GM12874 (cell line): ENCODE data around the gene RAD17.
A peak's percentile ranks its signal among the peaks of the same experiment; 100 is the strongest.

Experiments
- TF ChIP-seq, protein P1 (sequence below): IDR thresholded peaks from 2 replicates; pipeline ENCODE4 v1.5.1; 2011; ENCODE audit warnings: low read depth, mild to moderate bottlenecking, control low read depth, low read length, moderate library complexity; ENCODE audit not compliant: insufficient read depth

The RAD17 gene

DNA sequence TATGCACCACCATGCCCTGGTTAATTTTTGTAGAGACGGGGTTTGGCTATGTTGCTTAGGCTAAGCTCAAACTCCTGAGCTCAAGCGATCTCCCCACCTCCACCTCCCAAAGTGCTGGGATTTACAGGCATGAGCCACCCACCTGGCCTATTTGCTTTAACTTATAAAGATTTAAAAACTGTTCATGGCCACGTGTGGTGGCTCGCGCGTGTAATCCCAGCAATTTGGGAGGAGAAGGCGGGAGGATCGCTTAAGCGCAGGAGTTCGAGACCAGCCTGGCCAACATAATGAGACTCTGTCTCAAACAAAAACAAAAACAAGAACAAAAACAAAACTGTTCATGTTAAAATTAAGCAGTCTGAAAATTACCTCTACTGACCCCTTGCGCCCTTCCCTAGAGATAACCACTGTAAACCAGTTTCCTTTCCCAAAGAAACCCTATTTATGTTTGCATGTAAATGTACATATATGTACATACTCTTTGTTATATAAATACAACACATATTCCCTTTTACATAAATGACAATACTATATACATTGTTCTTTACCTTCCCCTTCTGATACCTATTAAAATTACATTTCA, 1.8 kb upstream of the RAD17 start:
- TF ChIP-seq, protein P1, sequence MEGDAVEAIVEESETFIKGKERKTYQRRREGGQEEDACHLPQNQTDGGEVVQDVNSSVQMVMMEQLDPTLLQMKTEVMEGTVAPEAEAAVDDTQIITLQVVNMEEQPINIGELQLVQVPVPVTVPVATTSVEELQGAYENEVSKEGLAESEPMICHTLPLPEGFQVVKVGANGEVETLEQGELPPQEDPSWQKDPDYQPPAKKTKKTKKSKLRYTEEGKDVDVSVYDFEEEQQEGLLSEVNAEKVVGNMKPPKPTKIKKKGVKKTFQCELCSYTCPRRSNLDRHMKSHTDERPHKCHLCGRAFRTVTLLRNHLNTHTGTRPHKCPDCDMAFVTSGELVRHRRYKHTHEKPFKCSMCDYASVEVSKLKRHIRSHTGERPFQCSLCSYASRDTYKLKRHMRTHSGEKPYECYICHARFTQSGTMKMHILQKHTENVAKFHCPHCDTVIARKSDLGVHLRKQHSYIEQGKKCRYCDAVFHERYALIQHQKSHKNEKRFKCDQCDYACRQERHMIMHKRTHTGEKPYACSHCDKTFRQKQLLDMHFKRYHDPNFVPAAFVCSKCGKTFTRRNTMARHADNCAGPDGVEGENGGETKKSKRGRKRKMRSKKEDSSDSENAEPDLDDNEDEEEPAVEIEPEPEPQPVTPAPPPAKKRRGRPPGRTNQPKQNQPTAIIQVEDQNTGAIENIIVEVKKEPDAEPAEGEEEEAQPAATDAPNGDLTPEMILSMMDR: 0 out of 2 replicates have a peak, but pooled peaks have one; percentile 4

DNA sequence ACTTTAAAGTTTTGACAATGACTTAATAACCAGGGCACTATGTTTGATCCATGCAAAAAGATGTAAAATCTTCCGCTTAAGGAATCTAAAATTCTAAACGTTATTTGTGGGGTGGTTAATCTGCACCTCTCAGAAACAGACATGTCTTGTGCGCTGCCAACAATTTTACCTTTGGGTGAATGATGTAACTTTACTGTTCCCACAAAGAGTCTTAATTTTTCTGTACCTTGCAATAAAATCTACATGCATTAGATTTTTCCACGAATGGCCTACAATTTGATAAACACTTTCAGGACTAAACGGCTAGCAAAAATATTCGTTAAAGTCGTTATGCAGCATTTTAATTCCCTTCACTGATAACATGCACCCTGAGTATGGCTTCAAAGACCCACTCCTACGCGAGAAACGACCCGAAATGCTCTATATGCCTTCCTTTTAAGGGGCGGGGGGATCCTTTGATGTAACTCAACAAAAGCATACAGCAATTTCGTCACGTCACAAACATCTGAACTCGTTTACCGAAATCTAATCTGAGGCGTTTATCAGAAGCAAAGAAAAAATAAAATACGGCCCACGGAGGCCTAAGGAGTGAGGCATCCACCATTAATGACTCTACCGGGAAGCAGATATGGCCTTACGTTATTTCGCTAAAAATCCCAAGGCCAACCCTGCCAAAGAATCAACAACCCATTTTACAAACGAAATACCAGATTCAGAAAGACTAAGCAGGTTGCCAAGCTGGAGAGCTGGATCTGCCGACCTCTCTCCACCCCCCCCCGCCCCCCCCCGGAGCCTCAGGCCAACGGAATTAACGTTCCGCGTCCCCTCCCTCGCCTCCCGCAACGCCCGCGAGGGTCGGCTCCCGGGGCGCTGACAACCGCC, 919 bp upstream of the RAD17 start:
- TF ChIP-seq, protein P1: no peak

DNA sequence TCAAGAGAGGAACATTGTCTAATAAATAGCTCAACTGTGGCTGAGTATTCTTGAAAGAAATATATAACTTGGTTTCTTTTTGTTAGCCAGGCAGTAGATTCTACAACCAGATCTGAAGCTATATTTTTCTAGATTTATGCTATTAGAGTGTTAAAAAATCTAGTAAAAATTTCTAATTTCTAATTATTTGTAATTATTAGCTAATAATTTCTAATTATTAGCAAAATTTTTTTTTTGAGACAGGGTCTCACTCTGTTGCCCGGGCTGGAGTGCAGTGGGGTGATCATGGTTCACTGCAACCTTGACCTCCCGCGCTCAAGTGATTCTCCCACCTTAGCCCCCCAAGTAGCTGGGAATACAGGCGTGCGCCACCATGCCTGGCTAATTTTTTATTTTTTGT, 2.8 kb downstream of the RAD17 start:
- TF ChIP-seq, protein P1: no peak

DNA sequence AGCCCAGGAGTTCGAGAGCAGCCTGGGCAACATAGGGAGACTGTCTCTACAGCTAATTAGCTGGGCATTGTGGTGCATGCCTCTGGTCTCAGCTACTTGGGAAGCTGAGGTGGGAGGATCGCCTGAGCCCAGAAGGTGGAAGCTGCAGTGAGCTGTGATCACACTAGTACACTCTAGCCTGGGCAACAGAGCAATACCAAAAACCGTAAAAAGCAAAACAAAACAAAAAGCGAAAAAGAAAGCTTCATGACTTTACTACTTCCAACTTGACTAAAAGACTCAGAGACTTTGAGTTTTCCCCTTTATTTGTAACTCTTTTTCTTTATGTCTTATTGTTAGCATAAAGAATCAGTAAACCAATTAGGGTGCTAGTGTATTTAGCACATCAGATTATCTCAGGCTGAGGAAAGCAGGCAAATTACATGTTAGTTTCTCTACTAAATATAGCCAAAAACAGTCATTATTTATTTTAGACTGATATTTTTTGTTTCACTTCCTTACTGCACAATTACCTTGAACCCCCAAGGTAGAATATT, 5.4 kb downstream of the RAD17 start:
- TF ChIP-seq, protein P1: no peak

DNA sequence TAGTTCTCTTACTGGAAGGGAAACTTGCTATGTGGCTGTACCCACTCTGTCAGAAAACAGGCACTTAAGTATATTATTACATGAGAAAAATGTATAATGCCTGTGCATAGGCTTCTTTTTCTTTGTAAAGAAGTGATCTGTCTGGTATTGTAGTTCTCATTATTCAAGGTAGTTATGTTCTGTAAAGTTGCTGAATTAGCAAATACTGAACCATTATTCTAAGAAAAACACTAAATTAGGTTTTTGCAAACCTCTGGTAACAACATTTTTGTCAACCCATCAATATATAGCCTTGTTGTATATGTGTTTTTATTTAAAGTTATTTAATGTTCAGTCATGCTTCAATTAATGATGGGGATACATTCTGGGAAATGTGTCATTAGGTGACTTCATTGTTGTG, 8.8 kb downstream of the RAD17 start:
- TF ChIP-seq, protein P1: no peak

DNA sequence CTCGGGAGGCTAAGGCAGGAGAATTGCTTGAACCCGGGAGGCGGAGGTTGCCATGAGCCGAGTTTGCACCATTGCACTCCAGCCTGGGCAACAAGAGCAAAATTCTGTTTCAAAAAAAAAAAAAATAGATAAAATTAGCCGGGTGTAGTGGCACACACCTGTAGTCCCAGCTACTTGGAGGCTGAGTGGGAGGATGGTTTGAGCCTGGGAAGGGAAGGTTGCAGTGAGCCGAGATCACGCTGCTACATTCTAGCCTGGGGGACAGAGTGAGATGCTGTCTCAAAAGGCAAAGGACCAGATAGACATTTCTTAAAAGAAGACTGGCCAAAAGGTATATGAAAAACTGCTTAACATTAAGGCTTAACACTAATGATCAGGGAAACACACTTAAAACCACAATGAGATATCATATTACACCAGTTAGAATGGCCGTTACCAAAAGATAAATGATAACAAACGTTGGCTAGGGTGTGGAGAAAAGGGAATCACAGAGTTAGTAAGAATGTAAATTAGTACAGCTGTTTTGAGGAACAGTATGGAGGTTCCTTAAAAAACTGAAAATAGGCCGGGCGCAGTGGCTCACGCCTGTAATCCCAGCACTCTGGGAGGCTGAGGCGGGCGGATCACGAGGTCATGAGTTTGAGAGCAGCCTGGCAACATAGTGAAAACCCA, 35.2 kb downstream of the RAD17 start:
- TF ChIP-seq, protein P1: no peak
